NT2/D1 (cell line): Measurements from ENCODE around the gene MAGI2.

Source experiments
- DNase-seq: peaks from one replicate; pipeline ENCODE4 v3.0.0-alpha.2; 2011; ENCODE audit warnings: low read depth, low spot score
- H3K27me3 ChIP-seq: 2 replicates; pipeline ENCODE4 v1.6.0; 2011; ENCODE audit warnings: mild to moderate bottlenecking; ENCODE audit not compliant: insufficient read length, insufficient read depth
- H3K36me3 ChIP-seq: 2 replicates; pipeline ENCODE4 v1.6.1; 2011; ENCODE audit warnings: mild to moderate bottlenecking, low read length, mixed read lengths; ENCODE audit not compliant: insufficient read depth, insufficient read length
- H3K4me1 ChIP-seq: 2 replicates; pipeline ENCODE4 v1.5.1; 2011; ENCODE audit not compliant: insufficient read depth, insufficient read length
- H3K4me3 ChIP-seq: 2 replicates; pipeline ENCODE4 v1.5.1; 2011; ENCODE audit warnings: low read depth; ENCODE audit not compliant: insufficient read length
- H3K9ac ChIP-seq: 2 replicates; pipeline ENCODE4 v1.6.0; 2011; ENCODE audit warnings: low read depth; ENCODE audit not compliant: insufficient read length
- H3K9me3 ChIP-seq: 2 replicates; pipeline ENCODE4 v1.5.1; 2011; ENCODE audit warnings: mild to moderate bottlenecking, low read length; ENCODE audit not compliant: insufficient read depth
- SUZ12 ChIP-seq: IDR thresholded peaks from 2 replicates; pipeline ENCODE4 v1.6.1; 2011; ENCODE audit not compliant: insufficient read length, insufficient read depth; ENCODE audit errors: extremely low read depth
- YY1 ChIP-seq: IDR thresholded peaks from 2 replicates; pipeline ENCODE4 v1.6.1; 2011; ENCODE audit not compliant: insufficient read length, insufficient read depth
- ZNF274 ChIP-seq: IDR thresholded peaks from 2 replicates; pipeline ENCODE4 v1.6.1; 2011; ENCODE audit warnings: mild to moderate bottlenecking, low read depth, low read length

MAGI2 gene

GRCh38 chr7:78709658-78710057 lies 743.8 kb downstream of the MAGI2 start:
- no peaks in the 10 kb centered on the region for H3K27me3 ChIP-seq
- no peak for DNase-seq
- TF ChIP-seq ZNF274 = no peak
- TF ChIP-seq YY1 = no peak
- no peak for TF ChIP-seq SUZ12
- H3K9ac ChIP-seq = no peak overlapping the region
- H3K9me3 ChIP-seq = no peaks in the 10 kb centered on the region
- no peaks in the 10 kb centered on the region for H3K36me3 ChIP-seq
- H3K4me3 ChIP-seq = no peak overlapping the region
- H3K4me1 ChIP-seq = no peaks in the 10 kb centered on the region

GRCh38 chr7:78704504-78704903 lies 749.0 kb downstream of the MAGI2 start:
- Histone ChIP-seq H3K9me3 (no peaks in the 10 kb centered on the region), H3K27me3 (no peaks in the 10 kb centered on the region), H3K4me1 (no peaks in the 10 kb centered on the region), H3K4me3 (no peak overlapping the region), H3K9ac (no peak overlapping the region), H3K36me3 (no peaks in the 10 kb centered on the region)
- TF ChIP-seq YY1 (no peak), ZNF274 (no peak), SUZ12 (no peak)
- no peak for DNase-seq

- no peak overlapping the region for H3K4me3 ChIP-seq
- no peak for DNase-seq
- TF ChIP-seq ZNF274 (no peak), SUZ12 (no peak), YY1 (no peak)
Observed at GRCh38 chr7:78703391-78703790, 750.1 kb downstream of the MAGI2 start.

GRCh38 chr7:78702770-78703169 lies 750.7 kb downstream of the MAGI2 start:
- no peak for DNase-seq
- no peaks in the 10 kb centered on the region for H3K27me3 ChIP-seq
- H3K9ac ChIP-seq = no peak overlapping the region
- H3K4me3 ChIP-seq = no peak overlapping the region
- no peak for TF ChIP-seq SUZ12
- no peak for TF ChIP-seq YY1
- no peak for TF ChIP-seq ZNF274
- H3K36me3 ChIP-seq = no peaks in the 10 kb centered on the region
- no peaks in the 10 kb centered on the region for H3K9me3 ChIP-seq
- no peaks in the 10 kb centered on the region for H3K4me1 ChIP-seq

More at GRCh38 chr7:78703391-78703790, 750.1 kb downstream of the MAGI2 start:
- Histone ChIP-seq H3K9ac (no peak overlapping the region), H3K4me1 (no peaks in the 10 kb centered on the region), H3K36me3 (no peaks in the 10 kb centered on the region), H3K9me3 (no peaks in the 10 kb centered on the region), H3K27me3 (no peaks in the 10 kb centered on the region)

GRCh38 chr7:78695826-78696225 lies 757.6 kb downstream of the MAGI2 start:
- TF ChIP-seq ZNF274 = no peak
- TF ChIP-seq SUZ12 = no peak
- no peak for TF ChIP-seq YY1
- Histone ChIP-seq H3K4me1 (no peaks in the 10 kb centered on the region), H3K9me3 (no peaks in the 10 kb centered on the region), H3K36me3 (no peaks in the 10 kb centered on the region), H3K9ac (no peak overlapping the region), H3K27me3 (no peaks in the 10 kb centered on the region), H3K4me3 (no peak overlapping the region)
- DNase-seq = no peak

GRCh38 chr7:78691584-78691983 lies 761.9 kb downstream of the MAGI2 start:
- TF ChIP-seq YY1 (no peak), ZNF274 (no peak), SUZ12 (no peak)
- H3K4me3 ChIP-seq = no peak overlapping the region
- H3K9me3 ChIP-seq = no peaks in the 10 kb centered on the region
- H3K9ac ChIP-seq = no peak overlapping the region
- no peak for DNase-seq
- H3K4me1 ChIP-seq = no peaks in the 10 kb centered on the region
- no peaks in the 10 kb centered on the region for H3K27me3 ChIP-seq
- no peaks in the 10 kb centered on the region for H3K36me3 ChIP-seq

GRCh38 chr7:78690174-78690573 lies 763.3 kb downstream of the MAGI2 start:
- H3K4me1 ChIP-seq = no peaks in the 10 kb centered on the region
- H3K9ac ChIP-seq = no peak overlapping the region
- no peaks in the 10 kb centered on the region for H3K36me3 ChIP-seq
- DNase-seq = no peak
- TF ChIP-seq SUZ12 (no peak), ZNF274 (no peak), YY1 (no peak)
- H3K27me3 ChIP-seq = no peaks in the 10 kb centered on the region
- H3K4me3 ChIP-seq = no peak overlapping the region
- no peaks in the 10 kb centered on the region for H3K9me3 ChIP-seq
